NCI-H226 (cell line): Measurements from ENCODE around the gene PARP9.

ENCODE experiments used
- DNase-seq: peaks from one replicate; pipeline ENCODE4 v3.0.0-alpha.2; 2015

Gene PARP9

GRCh38 chr3:122564155-122564912 is at the start of gene PARP9, which contains the start of gene DTX3L:
TSS of gene PARP9 (minus strand) at chr3:122564300. CDS start at chr3:122559620, 4,680 bp downstream.
TSS of gene DTX3L (plus strand) at chr3:122564338. CDS start at chr3:122564427, 89 bp downstream.
- DNase-seq: peak; percentile 80

- no peak for DNase-seq
These were observed 48.6 kb upstream of the PARP9 start for GRCh38 chr3:122612696-122613095.

- DNase-seq: peak; percentile 77
These were observed 45.9 kb upstream of the PARP9 start for GRCh38 chr3:122609798-122610559.

GRCh38 chr3:122608916-122609315 is 44.8 kb upstream of the PARP9 start:
- DNase-seq: no peak

GRCh38 chr3:122606330-122606729 is 42.2 kb upstream of the PARP9 start:
- DNase-seq: no peak

GRCh38 chr3:122603056-122603455 is 39.0 kb upstream of the PARP9 start:
- no peak for DNase-seq

- DNase-seq: no peak
These were observed 38.1 kb upstream of the PARP9 start for GRCh38 chr3:122602011-122602710.

GRCh38 chr3:122598556-122598955 is 34.5 kb upstream of the PARP9 start:
- no peak for DNase-seq

- DNase-seq: no peak
These were observed 34.1 kb upstream of the PARP9 start for GRCh38 chr3:122598151-122598550.

GRCh38 chr3:122594025-122594424 is 29.9 kb upstream of the PARP9 start:
- DNase-seq: no peak

GRCh38 chr3:122590610-122591009 is 26.5 kb upstream of the PARP9 start:
- DNase-seq: no peak

- DNase-seq: no peak
These were observed 25.2 kb upstream of the PARP9 start for GRCh38 chr3:122589297-122589696.

GRCh38 chr3:122587572-122587971 is 23.5 kb upstream of the PARP9 start:
- no peak for DNase-seq

GRCh38 chr3:122586773-122587485 is 22.8 kb upstream of the PARP9 start:
- no peak for DNase-seq

- peak; percentile 34 for DNase-seq
These were observed 22.0 kb upstream of the PARP9 start for GRCh38 chr3:122586098-122586497.

GRCh38 chr3:122582390-122582789 is 18.3 kb upstream of the PARP9 start:
- no peak for DNase-seq

GRCh38 chr3:122581622-122582021 is 17.5 kb upstream of the PARP9 start:
- DNase-seq: no peak

GRCh38 chr3:122580470-122580869 is 16.4 kb upstream of the PARP9 start:
- no peak for DNase-seq

- no peak for DNase-seq
These were observed 14.1 kb upstream of the PARP9 start for GRCh38 chr3:122578069-122578740.

- DNase-seq: no peak
These were observed 13.4 kb upstream of the PARP9 start, which contains the start of gene PARP15 for GRCh38 chr3:122577409-122578031. TSS of gene PARP15 (plus strand) at chr3:122577650. CDS start at chr3:122577668, 18 bp downstream.

- no peak for DNase-seq
These were observed 12.3 kb upstream of the PARP9 start for GRCh38 chr3:122576174-122576940.
